Heart left ventricle (tissue), 16 donors: ENCODE data around the gene IGFBP6. TPM values are rescaled to one million over a fixed set of nuclear protein-coding genes. Genes with fewer than 3 reads are reported as not detected.
A peak's percentile ranks its signal among the peaks of the same experiment; 100 is the strongest.

ENCODE experiments used
- ATAC-seq, 4 donors: fragments of 200-7000 bp; cut with Tn5 transposase; one replicate each; pipeline ENCODE4 v1.9.1; 2020 to 2022; ENCODE audit warnings: moderate library complexity in 4 of 4, mild to moderate bottlenecking in 3 of 4, moderate number of reproducible peaks in 1 of 4
- DNase-seq, 5 donors: peaks; one replicate each; pipeline ENCODE4 v3.0.0-alpha.2; 2020
- H3K27ac ChIP-seq, 12 donors: fragments of 200-600 bp; sonication (generic) in 4 of 12; one replicate each; pipeline versions ENCODE4 v1.5.0 to v1.8.0; 2016 to 2022; ENCODE audit warnings: mild to moderate bottlenecking in 2 of 12
- H3K27me3 ChIP-seq, 9 donors: fragments of 200-600 bp; sonication (generic) in 2 of 9; one replicate each; pipeline versions ENCODE4 v1.5.1 to v1.8.0; 2016 to 2022; ENCODE audit warnings: mild to moderate bottlenecking in 3 of 9
- H3K36me3 ChIP-seq, 9 donors: fragments of 200-600 bp; sonication (generic) in 2 of 9; one replicate each; pipeline versions ENCODE4 v1.5.0 to v1.8.0; 2018 to 2022; ENCODE audit warnings: mild to moderate bottlenecking in 2 of 9
- H3K4me1 ChIP-seq, 12 donors: fragments of 200-600 bp; sonication (generic) in 4 of 12; one replicate each; pipeline versions ENCODE4 v1.5.0 to v1.8.0; 2016 to 2022; ENCODE audit warnings: mild to moderate bottlenecking in 3 of 12
- H3K4me3 ChIP-seq, 12 donors: fragments of 200-600 bp; sonication (generic) in 4 of 12; one replicate each; pipeline versions ENCODE4 v1.5.0 to v1.8.0; 2017 to 2022; ENCODE audit warnings: mild to moderate bottlenecking in 9 of 12, moderate library complexity in 4 of 12
- H3K9me3 ChIP-seq, 12 donors: fragments of 200-600 bp; sonication (generic) in 4 of 12; one replicate each; pipeline versions ENCODE4 v1.5.0 to v1.8.0; 2016 to 2022; ENCODE audit warnings: mild to moderate bottlenecking in 1 of 12
- POLR2A ChIP-seq, 2 donors: fragments of 450-650 bp; IDR thresholded peaks; one replicate each; pipeline ENCODE4 v1.6.1; 2017; ENCODE audit warnings: antibody characterized with exemption in 2 of 2, mild to moderate bottlenecking in 2 of 2, moderate library complexity in 2 of 2
- WGBS, 4 donors: extraction: QIAGEN DNeasy Blood & Tissue Kit in 2 of 4; methylation state at CpG; one replicate each; pipeline versions ENCODE4 v1.1.5 to v1.1.7; 2013 to 2018; 5-methylcytosine and 5-hydroxymethylcytosine counted together
- intact Hi-C, 10 donors: fragments of 100-400 bp; cut with DNase I; formaldehyde crosslinking; loops; one replicate each; pipeline versions ENCODE4 v1.11.1 to v1.14.2; 2022
- long read RNA-seq, 3 donors: library from polyadenylated mRNA; unstranded; transcript quantifications; one replicate each; pipeline ENCODE4 v2.0.0, GENCODE V29; 2020 to 2021
- polyA plus RNA-seq, 2 donors: library from polyadenylated mRNA; stranded (reverse); fragments of 200-250 nt; gene quantifications; one replicate each; pipeline ENCODE4 v1.2.3, GENCODE V29; 2013
- total RNA-seq, 9 donors: library from RNA; depleted of rRNA in 2 of 9; stranded (reverse); fragments of >200 nt in 2 of 9; fragmentation: NEBNext Ultra II Directional in 3 of 9; extraction: Animal tissue kit (Norgen Biotek cat#: 25700) in 3 of 9; gene quantifications; one replicate each; pipeline versions ENCODE4 v1.1.0 to v1.2.4, GENCODE V29; 2016 to 2023
- TF ChIP-seq, protein P1 (sequence below), 12 donors: fragments of 200-600 bp; sonication (generic) in 4 of 12; IDR thresholded peaks; one replicate each; pipeline versions ENCODE4 v1.5.0 to v1.8.0; 2018 to 2022; ENCODE audit warnings: antibody characterized with exemption in 12 of 12, mild to moderate bottlenecking in 5 of 12
- donor health status: ischemic (EF 13 %, LVEDD 7.1; RV severe dilation, severe dysfunction).
- donor health status: healthy with polysubstance abuse.
- donor health status: DM: no; HTN: yes; CAD: no.
- donor health status: DM: no; HTN: no; CAD: no.
- donor health status: ischemic (EF 25% LVEDD 6.9; RV normal size, moderate dysfunction).
- donor health status: ischemic (EF 25% LVEDD 5.7; RV mildly dilated, moderate dysfunction).
- donor health status: healthy.
- donor health status: DM: yes; HTN: yes; CAD: no.
- donor health status: ischemic (EF 35%, LVEDD 5.7; RV mildly dilated, moderate dysfunction).
- donor health status: nonischemic (EF 11% LVEDD 7.7; RV severe dilation, severe dysfunction).
- donor health status: DM: yes; HTN: yes; CAD: no.
- donor health status: PGD.
- donor health status: ischemic (EF 29% LVEDD 5.4; RV normal size, mild dysfunction).
- donor health status: nonischemic (EF 23%, LVEDD 6.1; RV moderate dilation, normal function).

IGFBP6 gene
- total RNA-seq (100 to 1,000 TPM in 3 of 9 donors, 10 to 100 TPM in 6; 18.3 to 132 (median 42.6) TPM), polyA plus RNA-seq (10 to 100 TPM; 28.8 to 81.6 TPM)
- long read RNA-seq, donor 1, transcript IGFBP6-201 (4 exons, 1,169 nt): major isoform, 28 of 30 reads
- long read RNA-seq, donor 1, partial matches to known transcripts: 1 of 30 reads
- long read RNA-seq, donor 1, other reads (novel, unspliced or antisense): 1 of 30 reads
- long read RNA-seq, donor 2, transcript IGFBP6-201 (4 exons, 1,169 nt): major isoform, 28 of 28 reads
- long read RNA-seq, donor 2, partial matches to known transcripts: 0 of 28 reads
- long read RNA-seq, donor 2, other reads (novel, unspliced or antisense): 0 of 28 reads
- long read RNA-seq, donor 3, transcript IGFBP6-201 (4 exons, 1,169 nt): major isoform, 9 of 10 reads
- long read RNA-seq, donor 3, partial matches to known transcripts: 0 of 10 reads
- long read RNA-seq, donor 3, other reads (novel, unspliced or antisense): 1 of 10 reads

GRCh38 chr12:53097564-53098353 lies at the start of gene IGFBP6:
TSS of gene IGFBP6 (plus strand) at chr12:53097667. CDS start at chr12:53097718, 51 bp downstream.
- DNase-seq: peak; percentile 71 to 89 (median 77)
- intact Hi-C loops: loop anchor here in 9 of 10 donors (1.0 to 5.0 kb wide), 9 partner anchors 17 to 59 kb away; partner anchors contain the start of genes SPRYD3 (in 2 of the 9) and TNS2 (in 1 of the 9)
- Histone ChIP-seq H3K27me3 (no peaks in the 10 kb centered on the region), H3K4me3 (peak within 1 kb of the TSS; percentile 41 to 73 (median 64)), H3K27ac (peak within 1 kb of the TSS; percentile 79 to 96 (median 86)), H3K36me3 (peaks cover 0 to 23% (median 10%) of the 10 kb centered on the region in 9 donors), H3K4me1 (peaks cover 3 to 52% (median 34%) of the 10 kb centered on the region in 12 donors), H3K9me3 (no peaks in the 10 kb centered on the region)
- TF ChIP-seq, protein P1, sequence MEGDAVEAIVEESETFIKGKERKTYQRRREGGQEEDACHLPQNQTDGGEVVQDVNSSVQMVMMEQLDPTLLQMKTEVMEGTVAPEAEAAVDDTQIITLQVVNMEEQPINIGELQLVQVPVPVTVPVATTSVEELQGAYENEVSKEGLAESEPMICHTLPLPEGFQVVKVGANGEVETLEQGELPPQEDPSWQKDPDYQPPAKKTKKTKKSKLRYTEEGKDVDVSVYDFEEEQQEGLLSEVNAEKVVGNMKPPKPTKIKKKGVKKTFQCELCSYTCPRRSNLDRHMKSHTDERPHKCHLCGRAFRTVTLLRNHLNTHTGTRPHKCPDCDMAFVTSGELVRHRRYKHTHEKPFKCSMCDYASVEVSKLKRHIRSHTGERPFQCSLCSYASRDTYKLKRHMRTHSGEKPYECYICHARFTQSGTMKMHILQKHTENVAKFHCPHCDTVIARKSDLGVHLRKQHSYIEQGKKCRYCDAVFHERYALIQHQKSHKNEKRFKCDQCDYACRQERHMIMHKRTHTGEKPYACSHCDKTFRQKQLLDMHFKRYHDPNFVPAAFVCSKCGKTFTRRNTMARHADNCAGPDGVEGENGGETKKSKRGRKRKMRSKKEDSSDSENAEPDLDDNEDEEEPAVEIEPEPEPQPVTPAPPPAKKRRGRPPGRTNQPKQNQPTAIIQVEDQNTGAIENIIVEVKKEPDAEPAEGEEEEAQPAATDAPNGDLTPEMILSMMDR (IDR thresholded peaks at IDR 0.05): peak in 4 of 12 donors; percentile 18 to 24 (median 20)
- peak in 1 of 2 donors; percentile 29 for TF ChIP-seq POLR2A (IDR thresholded peaks at IDR 0.05)
- peak; percentile 14 to 68 (median 56) for ATAC-seq
- WGBS, 4 donors: 1 to 2% (median 1%) methylated on average over 45 to 51 of the region's 51 CpGs

DNA sequence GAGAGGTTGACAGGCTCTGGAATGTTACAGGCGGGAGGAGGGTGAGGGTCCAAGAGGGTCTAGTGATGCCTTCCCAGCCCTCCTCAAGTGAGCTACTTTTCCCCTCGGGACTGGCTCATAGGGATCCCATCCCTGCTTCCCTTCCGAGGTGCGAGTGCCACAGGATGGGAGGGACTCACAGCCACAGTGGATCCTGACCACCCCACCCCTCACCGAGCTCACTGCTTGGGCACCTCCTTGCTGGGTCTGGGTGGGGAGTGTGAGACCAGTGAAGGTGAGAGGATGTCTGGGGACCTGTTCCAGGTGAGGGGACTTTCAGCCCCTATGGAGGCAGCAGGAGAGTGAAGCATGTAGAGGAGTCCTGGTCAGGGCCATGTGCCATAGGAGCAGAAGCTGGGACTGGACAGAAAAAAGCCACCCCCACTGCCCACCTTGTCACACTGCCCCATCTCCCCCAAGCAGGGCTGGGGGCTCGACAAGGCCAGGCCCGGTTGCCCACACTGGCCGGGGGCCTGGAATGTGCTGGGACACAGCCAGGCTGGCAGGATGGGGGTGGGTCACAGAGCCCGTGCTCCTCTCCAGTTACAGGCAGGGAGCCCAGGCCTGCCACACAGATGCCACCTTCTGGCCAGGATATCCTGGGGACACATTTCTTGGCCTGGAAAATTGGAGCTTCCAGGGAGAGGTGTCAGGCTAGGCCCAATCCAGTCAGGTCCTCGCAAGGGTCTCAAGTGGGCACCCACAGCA lies 49.3 kb upstream of the IGFBP6 start:
- Histone ChIP-seq H3K9me3 (no peaks in the 10 kb centered on the region), H3K36me3 (peaks cover 0 to 10% (median 0%) of the 10 kb centered on the region in 9 donors), H3K4me1 (peaks cover 8 to 91% (median 75%) of the 10 kb centered on the region in 12 donors), H3K27me3 (no peaks in the 10 kb centered on the region), H3K27ac (peak overlapping the region; percentile 96 to 100 (median 98)), H3K4me3 (peak overlapping the region; percentile 38 to 81 (median 70))
- intact Hi-C loops: loop anchor here in 2 of 10 donors (5.0 kb wide), 2 partner anchors 41 to 49 kb away; partner anchors contain the start of genes EIF4B (in 1 of the 2) and IGFBP6 (in 1 of the 2)
- TF ChIP-seq, protein P1 (IDR thresholded peaks at IDR 0.05): peak in 5 of 12 donors; percentile 10 to 43 (median 15)
- no peak for TF ChIP-seq POLR2A (IDR thresholded peaks at IDR 0.05)
- ATAC-seq: peak; percentile 8 to 39 (median 14)
- DNase-seq: peak; percentile 78 to 89 (median 86)
- WGBS, 4 donors: 7 to 16% (median 10%) methylated on average over 6 to 10 of the region's 10 CpGs

- peak; percentile 5 to 30 (median 16) for ATAC-seq
- peaks cover 0 to 17% (median 3%) of the 10 kb centered on the region in 9 donors for H3K36me3 ChIP-seq
- H3K4me3 ChIP-seq: peak overlapping the region; percentile 64 to 81 (median 72)
- peaks cover 8 to 91% (median 76%) of the 10 kb centered on the region in 12 donors for H3K4me1 ChIP-seq
- peak; percentile 87 to 92 (median 90) for DNase-seq
- intact Hi-C loops: loop anchor here in 2 of 10 donors (5.0 kb wide), 2 partner anchors 42 to 48 kb away; partner anchors contain the start of genes EIF4B (in 1 of the 2) and IGFBP6 (in 1 of the 2)
- TF ChIP-seq, protein P1 (IDR thresholded peaks at IDR 0.05): no peak
- no peak for TF ChIP-seq POLR2A (IDR thresholded peaks at IDR 0.05)
- no peaks in the 10 kb centered on the region for H3K9me3 ChIP-seq
- H3K27me3 ChIP-seq: no peaks in the 10 kb centered on the region
- H3K27ac ChIP-seq: peak overlapping the region; percentile 96 to 100 (median 98)
- 4 to 10% (median 6%) methylated on average over 6 of the region's 6 CpGs for WGBS, 4 donors
Measured at GRCh38 chr12:53048780-53049401, 48.6 kb upstream of the IGFBP6 start.
